PFSK-1 (cell line): ENCODE measurements around the gene ZNHIT1.

Source experiments
- FOXP2 ChIP-seq: optimal IDR thresholded peaks from 2 replicates; pipeline ENCODE3; 2011; ENCODE audit warnings: borderline replicate concordance, control low read depth, inconsistent platforms; ENCODE audit not compliant: insufficient read depth; ENCODE audit errors: extremely low read length, extremely low read depth
- POLR2AphosphoS5 ChIP-seq: IDR thresholded peaks from 2 replicates; pipeline ENCODE4 v1.6.1; 2012; ENCODE audit warnings: low read depth, mild to moderate bottlenecking, control low read depth, low read length, moderate library complexity
- REST ChIP-seq, 2 experiments: IDR thresholded peaks; 2 replicates each; pipeline versions ENCODE4 v1.6.1 to v1.8.0; 2011 to 2012; ENCODE audit warnings: low read depth in 2 of 2, low read length in 2 of 2, control low read depth in 1 of 2, inconsistent platforms in 1 of 2, mild to moderate bottlenecking in 1 of 2, moderate library complexity in 1 of 2; ENCODE audit not compliant: insufficient read depth in 1 of 2
- SIN3A ChIP-seq: IDR thresholded peaks from 2 replicates; pipeline ENCODE4 v1.6.1; 2012; ENCODE audit warnings: mild to moderate bottlenecking, low read length, moderate library complexity, borderline replicate concordance; ENCODE audit not compliant: insufficient read depth
- TAF1 ChIP-seq: IDR thresholded peaks from 2 replicates; pipeline ENCODE4 v1.6.1; 2012; ENCODE audit warnings: low read length, control low read depth, borderline replicate concordance; ENCODE audit not compliant: insufficient read depth

The ZNHIT1 gene

DNA sequence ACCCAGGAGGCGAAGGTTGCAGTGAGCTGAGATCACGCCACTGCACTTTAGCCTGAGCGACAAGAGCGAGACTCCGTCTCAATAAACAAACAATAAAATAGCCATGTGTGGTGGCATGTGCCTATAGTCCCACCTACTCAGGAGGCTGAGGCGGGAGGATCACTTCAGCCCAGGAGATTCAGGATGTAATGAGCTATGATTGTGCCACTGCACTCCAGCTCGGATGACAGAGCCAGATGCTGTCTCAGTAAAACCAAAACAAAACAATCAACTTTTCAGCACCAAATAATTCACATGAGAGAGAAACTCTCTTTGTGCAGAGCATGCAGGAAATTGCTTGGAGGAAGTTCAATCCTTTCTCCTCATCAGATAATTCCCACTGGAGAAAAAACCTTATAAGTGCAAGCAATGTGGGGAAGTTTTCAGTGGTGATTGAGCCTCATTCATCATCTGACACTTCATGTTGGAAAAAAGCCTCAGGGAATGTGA is 40.3 kb downstream of the ZNHIT1 start:
- TF ChIP-seq TAF1 (no peak), FOXP2 (no peak), POLR2AphosphoS5 (no peak), REST (IDR thresholded peaks at IDR 0.05; ENCODE audit: insufficient read depth in 1 of 2, low read depth in 2 of 2, low read length in 2 of 2) (no peak), SIN3A (no peak)

DNA sequence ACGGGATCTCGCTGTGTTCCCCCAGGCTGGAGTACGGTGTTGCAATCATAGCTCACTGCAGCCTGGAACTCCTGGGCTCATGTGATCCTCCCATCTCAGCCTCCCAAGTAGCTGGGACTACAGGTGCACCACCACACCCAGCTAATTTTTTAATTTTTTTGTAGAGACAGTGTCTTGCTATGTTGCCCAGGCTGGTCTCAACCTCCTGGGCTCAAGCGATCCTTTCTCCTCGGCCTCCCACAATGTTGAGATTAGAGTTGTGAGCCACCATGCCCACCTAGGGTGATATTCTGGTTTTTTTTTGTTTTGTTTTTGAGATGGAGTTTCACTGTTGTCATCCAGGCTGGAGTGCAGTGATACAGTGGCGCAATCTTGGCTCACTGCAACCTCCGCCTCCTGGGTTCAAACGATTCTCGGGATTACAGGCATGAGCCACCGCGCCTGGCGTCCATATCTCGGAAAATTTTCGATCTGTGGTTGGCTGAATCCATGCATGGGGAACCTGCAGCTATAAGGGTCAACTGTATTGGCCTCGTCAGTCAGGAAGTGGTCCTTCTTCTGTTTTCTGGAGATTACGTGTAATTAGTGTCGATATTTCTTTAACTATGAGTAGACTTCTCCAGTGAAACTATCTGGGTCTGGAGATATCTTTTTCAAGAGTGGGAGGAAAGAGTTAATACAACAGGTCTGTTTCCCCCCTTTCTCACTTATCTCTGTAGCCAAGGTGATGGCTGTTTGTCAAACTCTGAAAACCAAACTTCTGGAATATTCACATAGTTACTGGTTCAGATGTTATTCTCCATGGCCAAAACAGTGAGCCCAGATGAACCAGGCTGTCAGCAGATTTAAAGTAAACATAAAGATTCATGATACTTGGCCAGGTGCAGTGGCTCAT is 47.9 kb downstream of the ZNHIT1 start:
- TF ChIP-seq TAF1 (no peak), POLR2AphosphoS5 (no peak), FOXP2 (no peak), SIN3A (no peak)

DNA sequence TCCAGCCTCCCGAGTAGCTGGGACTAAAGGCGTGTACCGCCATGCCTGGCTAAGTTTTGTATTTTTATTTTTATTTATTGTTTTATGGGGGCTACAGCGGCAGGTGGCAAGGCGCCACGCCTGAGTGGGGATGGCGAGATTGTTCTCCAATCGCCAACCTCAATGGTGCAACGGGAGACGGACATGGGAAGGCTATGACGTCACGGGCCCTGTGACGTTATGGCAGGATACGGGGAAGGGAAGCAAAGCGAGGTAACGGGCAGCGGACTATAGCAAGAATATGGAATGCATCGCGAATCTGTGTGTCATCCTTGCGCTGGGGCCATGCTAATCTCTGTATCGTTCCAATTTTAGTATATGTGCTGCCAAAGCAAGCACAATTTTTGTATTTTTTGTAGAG is 51.7 kb downstream of the ZNHIT1 start:
- TF ChIP-seq POLR2AphosphoS5 (no peak), FOXP2 (no peak), SIN3A (no peak), TAF1 (no peak), REST (IDR thresholded peaks at IDR 0.05; ENCODE audit: insufficient read depth in 1 of 2, low read depth in 2 of 2, low read length in 2 of 2) (no peak)

DNA sequence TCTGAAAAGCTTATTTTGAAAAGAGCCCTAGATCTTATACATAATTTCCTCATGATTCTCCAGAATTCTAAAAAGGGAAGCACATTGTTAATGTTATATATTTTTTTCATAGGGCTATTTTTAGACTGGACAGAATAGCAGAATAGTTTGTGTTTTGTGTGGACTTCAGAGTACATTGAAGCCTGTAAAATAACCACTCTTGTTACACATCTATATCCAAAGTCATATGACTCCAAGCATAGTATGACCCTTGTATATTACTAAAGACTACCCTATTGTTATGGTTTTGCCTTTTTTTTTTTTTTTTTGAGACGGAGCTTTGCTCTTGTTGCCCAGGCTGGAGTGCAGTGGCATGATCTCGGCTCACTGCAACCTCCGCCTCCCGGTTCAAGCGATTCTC is 53.1 kb downstream of the ZNHIT1 start:
- no peak for TF ChIP-seq REST (IDR thresholded peaks at IDR 0.05; ENCODE audit: insufficient read depth in 1 of 2, low read depth in 2 of 2, low read length in 2 of 2)
- no peak for TF ChIP-seq SIN3A
- no peak for TF ChIP-seq TAF1
- TF ChIP-seq POLR2AphosphoS5, result no peak
- TF ChIP-seq FOXP2, result no peak

GRCh38 chr7:101273206-101273605 is 55.2 kb downstream of the ZNHIT1 start:
- TF ChIP-seq POLR2AphosphoS5, result no peak
- no peak for TF ChIP-seq TAF1
- TF ChIP-seq REST (IDR thresholded peaks at IDR 0.05; ENCODE audit: insufficient read depth in 1 of 2, low read depth in 2 of 2, low read length in 2 of 2), result no peak
- no peak for TF ChIP-seq SIN3A
- no peak for TF ChIP-seq FOXP2
